COLO668 (cell line): ENCODE data around the gene TTPAL.

Experiments used
- DNase-seq: peaks from one replicate; lab custom pipeline; 2025; ENCODE audit not compliant: unreplicated experiment; lab: John Stamatoyannopoulos, UW

The TTPAL gene

DNA sequence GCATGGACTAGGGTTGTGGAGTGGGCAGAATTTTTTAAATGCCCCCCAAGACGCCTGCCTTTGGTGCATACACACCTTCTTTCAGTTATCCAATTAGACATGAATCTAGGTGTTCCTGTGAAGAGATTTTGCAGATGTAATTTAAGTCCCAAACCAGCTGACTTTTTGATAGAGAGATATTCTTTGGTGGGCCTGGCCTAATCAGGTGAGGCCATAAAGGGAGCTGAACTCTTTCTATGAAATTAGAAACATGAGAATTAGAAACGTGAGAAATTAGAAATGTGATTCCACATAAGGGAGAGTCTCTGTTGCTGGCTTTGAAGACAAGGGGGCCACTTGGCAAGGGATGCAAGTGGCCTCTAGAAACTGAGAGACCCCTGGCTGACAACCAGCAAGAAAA is 36.4 kb upstream of the TTPAL start:
- DNase-seq = no peak

DNA sequence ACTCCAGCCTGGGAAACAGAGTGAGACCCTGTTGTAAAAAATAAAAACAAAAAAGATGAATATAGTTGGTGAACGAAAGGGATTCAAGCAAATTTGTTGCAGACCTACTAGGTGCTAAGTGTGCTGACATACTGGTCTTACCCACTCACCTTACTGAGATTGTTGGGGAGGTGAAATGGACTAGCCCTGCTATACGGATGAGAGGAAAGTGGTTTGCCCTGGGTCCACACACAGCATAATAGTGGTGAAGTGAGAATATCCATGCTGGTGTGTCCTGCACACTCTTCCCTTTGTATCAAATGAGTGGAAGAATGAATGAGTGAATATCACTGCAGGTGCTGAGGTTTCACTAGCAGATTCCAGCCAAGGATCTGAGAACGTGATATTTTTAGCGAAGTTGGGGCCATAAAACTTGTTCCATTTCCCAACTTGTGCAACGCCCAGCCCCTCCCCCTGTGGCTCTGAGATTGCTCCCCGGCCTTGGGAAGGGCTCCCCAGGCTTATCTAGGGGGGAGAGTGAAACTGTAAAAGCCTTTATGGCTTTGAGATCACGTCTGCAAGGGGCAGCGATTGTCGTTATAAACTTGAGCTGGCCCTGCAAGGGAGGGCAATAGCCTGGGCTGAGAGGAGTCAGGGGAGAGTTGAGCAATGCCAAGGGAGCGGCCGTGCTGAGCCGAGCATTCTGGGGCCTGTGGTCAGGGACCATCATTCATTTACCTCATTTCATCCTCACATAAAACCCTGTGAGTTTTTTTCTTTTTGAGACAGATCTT is 33.2 kb upstream of the TTPAL start:
- DNase-seq = no peak

DNA sequence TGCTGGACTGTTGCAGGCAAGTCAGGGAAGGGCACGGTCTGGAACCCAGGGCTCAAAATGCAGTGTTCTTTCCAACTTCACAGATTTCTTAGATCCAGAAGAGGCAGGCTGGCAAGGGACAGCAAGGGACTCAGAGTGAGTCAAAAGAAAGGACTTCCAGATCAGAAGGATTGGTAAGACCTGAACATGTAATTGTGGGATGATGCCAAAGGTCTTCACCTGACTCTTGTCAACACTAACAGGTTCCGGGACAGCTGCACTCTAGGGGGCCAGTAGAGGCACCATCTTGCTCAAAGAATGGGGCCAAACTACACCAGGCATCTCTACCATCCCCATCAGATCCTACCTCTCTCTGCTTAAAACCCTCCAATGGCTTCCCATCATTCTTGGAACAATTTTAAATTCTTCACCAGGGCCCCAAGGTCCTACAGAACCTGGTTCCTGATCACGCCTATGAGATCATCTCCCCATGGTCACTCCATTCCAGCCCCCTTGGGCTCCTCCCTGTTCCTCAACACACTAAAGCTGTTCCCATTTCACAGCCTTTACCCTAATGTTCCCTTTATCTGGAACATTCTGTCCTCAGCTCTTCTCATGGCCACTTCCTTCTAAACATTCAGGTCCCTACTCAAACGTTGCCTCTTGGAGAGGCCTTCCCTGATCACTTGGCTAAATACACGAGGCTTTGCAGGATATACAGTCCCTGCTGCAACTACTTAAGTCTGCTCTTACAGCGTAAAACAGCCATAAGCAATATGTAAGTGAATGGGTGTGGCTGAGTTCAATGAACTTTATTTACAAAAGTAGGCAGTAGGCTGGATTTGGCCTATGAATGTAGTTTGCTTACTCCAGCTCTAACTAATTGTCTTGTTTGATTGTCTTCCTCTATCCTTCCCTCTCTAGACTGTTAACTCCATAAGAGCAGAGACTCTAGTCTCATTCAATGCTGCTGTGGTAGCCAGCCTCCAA is 29.6 kb upstream of the TTPAL start:
- no peak for DNase-seq

DNA sequence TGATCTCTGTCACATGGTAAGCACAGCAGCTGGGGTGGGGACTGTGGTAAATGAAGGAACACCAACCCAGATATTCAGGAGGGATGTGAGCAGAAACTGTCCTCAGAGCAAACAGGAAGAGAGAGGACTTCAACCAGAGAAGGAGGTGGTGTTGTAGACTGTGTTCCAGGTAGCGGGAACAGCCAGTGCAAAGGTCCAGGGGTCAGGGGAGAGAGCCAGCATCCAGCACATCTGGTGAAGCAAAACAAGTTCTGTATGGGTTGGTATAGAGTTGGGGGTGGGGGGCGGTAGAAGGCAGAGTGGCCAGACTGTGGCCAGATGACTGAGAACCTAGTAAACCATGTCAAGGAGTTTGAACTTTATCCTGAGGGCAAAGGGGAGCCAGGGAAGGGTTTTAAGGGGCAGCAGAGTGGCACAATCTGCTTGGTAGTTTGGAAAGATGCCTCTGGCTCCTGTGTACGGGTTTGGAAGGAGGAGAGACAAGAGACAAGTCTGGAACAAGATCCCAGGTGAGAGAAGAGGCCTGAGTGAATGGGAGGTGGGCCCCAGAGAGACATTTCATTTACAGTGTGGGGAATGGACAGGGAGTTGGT is 27.8 kb upstream of the TTPAL start:
- no peak for DNase-seq

DNA sequence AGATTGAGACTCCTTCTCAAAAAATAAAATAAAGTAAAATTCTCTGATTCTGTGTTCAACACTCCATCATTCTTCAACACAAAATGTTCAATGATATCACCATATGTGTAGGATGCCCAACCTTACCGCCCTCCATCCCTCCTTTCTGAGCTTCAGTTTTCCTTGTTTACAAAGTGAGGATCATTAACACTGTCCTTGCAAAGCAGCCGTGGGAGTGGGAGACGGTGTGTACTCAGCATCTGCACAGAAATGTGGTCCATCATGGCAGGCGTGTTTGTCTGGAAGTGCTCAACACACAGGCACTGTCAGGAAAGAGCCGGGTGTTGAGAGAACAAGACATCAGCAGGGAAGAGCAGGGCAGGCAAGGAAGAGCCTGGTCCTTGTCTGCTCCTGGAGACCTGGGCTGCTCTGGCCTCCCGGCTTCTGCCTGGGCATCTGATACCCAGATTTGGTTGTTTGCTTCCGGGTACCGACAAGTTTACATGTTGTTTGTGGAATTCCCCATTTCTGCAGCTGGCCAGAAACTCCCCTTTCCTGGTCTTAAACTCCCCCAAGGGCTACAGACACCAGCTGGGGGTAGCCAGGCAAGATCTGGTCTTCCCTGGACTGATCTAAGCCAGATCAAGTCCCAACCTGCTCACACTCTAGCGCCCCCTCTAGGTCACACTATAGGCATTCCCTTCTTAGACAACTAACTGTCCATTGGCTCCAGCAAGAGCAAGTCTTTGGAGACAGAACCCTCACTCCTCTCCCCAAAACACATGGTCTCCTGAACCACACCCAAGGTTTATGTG is 26.7 kb upstream of the TTPAL start:
- DNase-seq = peak; percentile 19

DNA sequence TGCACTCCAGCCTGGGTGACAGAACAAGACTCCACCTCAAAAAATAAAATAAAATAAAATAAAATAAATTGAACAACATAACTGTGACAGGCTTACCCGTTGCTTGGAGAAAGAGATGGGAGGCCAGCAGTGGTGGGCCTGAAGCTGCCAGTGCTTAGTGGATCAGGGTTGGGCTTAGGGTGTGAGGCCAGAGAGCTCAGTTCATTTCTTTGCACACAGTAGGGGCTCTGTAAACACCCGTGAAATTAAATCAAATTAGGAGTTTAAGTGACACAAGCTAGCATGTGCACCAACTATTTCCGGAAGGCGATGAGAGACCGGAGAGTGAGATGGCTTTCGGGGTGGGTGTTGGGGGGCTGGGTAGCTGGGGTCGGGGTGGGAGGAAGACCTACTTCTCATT is 25.8 kb upstream of the TTPAL start:
- DNase-seq = no peak

DNA sequence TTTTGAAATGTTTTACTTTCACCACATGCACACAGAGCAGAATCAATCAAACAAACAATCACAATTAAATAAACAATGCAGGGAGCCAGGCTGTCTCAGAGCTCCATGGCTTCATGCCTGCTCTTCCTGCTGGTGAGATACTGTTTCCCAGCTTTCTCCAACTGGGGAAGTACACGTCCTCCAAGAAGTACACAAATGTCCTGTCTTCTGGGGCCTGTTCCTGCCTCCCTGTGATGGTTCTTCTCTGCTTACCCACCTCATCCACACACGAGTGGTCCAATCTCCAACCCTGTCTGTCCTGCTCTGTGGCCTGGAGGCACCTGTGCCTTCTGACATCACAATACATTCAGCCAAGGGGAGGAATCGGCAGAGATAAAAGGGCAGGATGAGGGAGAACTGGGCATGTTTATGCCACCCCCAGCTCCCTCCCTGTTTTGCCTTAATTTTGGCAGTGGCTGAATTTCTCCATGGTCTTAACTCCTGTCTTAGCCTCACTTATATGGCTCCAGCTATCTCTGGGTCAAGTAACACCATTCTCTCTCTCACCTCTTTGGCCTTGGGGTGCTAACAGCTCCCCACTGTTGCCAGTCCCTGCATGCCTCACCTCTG is 25.3 kb upstream of the TTPAL start:
- DNase-seq = no peak

DNA sequence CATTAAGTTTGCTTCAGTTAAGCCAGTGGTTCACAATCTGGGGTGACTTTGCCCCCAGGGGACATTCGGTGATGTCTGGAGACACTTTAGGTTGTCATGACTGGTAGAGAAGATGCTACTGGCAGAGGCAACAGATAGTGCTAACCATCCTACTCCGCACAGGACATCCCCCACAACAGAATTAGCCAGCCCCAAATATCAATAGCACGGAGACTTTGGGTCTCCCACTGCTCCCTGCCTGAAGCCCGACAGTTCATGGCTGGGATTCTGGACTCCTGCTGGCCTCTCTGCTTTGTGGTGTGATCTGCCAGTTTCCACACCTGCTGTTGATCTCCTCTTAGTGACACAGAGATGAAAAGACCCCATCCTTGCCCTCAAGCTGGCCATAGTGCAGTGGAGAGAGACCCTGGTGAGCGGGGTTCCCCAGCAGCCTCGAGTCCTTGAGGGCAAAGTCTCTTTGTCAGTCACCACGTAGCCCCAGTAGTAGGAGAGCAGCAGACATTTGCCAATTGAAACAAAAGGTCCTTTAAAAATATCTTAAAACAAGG is 24.7 kb upstream of the TTPAL start:
- DNase-seq = no peak

DNA sequence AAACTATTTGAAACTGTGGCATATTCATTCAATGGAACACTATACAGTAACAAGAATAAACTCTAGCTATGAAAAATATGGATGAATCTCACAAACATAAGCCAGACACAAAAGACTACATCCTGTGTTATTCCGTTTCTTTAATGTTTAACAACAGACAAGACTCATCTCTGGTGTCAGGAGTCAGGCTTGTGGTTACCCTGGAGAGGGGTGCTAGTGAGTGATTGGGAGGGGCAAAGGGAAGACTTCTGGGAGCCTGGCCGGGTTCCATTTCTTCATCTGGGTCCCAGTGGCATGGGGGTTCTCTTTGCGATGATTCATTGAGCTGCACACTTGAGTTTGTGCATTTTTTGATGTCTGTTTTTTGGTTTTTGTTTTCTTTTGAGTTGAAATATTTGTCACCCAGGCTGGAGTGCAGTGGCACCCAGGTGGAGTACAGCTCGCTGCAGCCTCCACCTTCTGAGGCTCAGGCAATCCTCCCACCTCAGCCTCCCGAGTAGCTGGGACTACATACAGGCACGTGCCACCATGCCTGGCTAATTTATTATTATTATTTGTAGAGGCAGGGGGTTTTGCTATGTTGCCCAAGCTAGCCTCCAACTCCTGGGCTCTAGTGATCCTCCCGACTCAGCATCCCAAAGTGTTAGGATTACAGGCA is 21.2 kb upstream of the TTPAL start:
- DNase-seq = no peak

DNA sequence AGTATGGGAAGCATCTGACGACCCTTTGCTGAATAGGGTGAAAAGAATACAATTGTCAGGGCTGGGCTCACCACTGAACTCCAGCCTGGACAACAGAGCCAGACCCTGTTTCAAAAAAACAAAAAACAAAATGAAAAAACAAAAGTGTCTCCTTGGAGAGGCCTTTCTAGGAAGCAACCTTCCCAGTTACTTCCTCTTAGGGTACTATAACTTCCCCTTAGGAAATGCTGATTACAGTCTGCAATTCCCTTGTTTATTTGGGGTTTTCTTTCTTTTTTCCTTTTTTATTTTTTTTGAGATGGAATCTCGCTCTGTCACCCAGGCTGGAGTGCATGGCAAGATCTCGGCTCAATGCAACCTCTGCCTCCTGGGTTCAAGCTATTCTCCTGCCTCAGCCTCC is 20.5 kb upstream of the TTPAL start:
- DNase-seq = no peak

DNA sequence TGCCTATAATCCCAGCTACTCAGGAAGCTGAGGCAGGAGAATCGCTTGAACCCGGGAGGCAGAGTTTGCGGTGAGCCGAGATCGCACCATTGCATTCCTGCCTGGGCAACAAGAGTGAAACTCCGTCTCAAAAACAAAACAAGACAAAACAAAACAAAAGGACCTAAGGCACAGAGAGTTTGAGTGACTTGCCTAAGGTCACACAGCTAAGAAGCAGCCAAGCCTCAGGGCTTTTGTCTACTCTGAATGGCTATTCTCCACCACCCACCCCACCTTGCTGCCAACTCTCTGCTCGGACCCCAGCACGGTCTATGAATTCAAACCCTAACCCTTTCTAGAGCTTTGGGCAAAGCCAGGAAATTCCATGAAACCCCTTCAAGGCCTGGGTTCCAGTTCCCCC is 19.1 kb upstream of the TTPAL start:
- DNase-seq = no peak

DNA sequence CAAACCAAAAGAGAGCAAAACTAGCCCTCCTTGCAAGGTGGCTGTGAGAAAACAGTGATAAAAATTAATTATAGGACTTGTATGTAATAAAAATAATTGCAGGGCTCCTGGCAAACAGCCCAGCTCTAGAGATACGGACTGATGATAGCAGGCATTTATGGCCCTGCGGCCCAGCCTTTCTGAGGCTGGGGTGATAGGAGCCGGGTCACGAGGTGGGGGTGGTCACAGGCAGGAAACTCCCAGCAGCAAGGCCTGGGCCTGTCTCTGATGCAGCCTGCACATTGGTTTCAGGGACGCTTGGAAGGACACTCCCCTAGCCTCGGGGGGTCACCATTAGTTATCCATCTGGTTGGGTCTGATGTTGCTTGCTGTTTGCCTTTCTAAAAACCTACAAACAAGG is 18.7 kb upstream of the TTPAL start:
- no peak for DNase-seq

DNA sequence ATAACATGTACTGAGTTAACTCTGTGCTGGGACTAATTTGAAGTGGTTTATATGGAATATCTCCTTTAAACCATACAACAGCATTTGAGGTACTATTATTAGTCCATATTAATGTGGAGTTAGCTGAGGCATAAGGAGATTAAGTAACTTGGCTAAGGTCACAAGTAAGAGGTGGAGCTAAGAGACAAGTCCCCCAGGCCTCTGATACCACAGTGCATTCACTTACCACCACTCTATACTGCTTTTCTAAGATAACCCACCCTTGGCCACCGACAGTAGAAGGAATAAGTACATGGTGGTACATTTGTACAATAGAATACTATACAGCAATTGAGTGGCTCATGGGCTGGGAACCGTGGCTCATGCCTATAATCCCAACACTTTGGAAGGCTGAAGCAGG is 16.4 kb upstream of the TTPAL start:
- no peak for DNase-seq

DNA sequence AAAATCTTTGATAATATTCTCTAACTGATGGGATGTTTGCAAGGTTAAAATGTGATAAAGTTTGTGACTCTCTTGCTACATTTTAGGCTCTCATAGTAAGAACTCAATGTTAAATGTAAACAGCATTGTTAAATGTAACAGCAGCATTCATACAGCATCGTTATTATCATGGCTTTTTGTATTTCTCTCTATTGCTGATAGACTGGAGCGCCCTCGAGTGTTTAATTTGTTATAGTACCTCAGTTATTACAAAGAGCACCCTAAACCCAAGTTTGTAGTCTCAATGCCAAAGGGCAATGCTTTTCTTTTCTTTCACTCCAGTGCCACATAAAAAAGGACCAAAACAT is 14.9 kb upstream of the TTPAL start:
- DNase-seq = no peak

DNA sequence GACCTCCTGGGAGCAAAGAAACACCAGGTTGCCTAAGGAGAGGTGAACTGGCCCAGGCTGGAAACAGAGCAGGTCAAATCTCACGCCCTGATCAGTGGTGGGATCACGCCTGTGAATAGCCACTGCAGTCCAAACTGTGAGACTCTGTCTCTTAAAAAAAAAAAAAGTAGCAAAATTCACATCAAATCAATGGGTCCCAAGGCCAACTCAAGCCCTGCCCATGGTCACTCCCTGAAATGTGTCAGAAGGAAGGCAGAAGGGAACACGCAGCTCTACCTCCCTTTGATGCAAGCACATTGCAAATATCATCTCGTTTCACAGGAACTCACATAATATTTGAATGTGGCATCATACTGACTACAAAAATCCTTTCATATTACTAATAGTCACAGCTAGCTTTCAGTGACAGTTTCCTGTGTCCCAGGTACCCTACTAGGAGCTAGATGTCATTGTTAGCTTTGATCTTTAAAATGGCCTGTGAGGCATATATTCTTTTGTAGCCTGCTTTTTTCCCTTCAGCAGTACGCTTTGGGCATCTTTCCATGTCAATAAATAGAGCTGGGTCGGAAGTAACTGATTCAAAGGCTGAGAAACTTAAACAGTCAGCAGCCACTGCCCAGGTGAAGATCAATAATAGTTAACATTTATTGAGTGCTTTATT is 14.4 kb upstream of the TTPAL start:
- DNase-seq = no peak

DNA sequence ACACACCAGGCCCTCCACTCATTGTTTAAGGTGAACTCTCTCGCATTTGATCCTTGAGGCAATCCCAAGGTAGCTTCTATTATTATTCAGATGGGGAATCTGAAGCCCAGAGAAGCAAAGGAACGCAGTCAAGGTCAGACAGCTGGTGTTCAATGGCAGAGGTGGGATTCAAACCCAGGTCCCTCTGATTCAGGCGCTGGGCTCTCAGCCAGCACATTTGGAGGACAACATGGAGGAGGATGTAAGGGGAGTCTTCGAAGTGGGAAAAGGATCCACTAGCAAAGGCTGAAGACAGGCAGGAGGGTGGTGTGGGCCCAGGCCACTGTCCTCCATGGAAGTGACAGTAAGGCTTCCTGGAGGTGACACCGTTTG is 13.9 kb upstream of the TTPAL start:
- DNase-seq = no peak

DNA sequence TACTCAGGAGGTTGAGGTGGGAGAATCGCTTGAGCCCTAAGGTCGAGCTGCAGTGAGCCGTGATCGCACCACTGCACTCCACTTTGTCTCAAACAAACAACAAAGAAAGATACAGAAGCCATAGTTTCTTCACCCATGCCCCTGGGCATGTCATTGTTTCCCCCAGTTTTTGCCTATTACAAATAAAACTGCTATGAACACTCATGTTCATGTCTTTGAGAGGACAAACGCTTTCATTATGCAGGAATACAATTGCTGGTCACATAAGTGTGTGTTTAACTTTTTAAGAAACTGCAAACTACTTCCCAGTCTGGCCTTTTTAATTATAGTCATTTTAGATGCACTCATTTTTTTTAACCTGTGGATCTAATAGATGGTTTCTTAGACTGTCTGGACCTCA is 12.2 kb upstream of the TTPAL start:
- DNase-seq = no peak

DNA sequence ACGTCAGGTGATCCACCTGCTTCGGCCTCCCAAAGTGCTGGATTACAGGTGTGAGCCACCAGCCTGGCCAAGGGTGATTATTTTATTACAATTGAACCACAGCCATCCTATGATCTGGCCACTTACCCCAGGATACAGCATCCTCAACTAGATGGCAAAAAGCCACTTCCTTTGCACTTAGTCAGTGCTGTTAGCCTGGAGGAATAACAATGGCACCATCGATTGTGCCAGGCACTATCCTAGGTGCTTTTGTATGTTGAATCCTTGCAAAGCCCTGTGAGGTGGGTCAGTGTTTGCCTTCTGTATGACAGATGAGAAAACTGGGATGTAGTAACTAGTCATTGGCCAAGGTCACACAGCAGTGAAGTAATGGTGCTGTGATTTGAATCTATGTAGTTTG is 11.2 kb upstream of the TTPAL start:
- DNase-seq = no peak

DNA sequence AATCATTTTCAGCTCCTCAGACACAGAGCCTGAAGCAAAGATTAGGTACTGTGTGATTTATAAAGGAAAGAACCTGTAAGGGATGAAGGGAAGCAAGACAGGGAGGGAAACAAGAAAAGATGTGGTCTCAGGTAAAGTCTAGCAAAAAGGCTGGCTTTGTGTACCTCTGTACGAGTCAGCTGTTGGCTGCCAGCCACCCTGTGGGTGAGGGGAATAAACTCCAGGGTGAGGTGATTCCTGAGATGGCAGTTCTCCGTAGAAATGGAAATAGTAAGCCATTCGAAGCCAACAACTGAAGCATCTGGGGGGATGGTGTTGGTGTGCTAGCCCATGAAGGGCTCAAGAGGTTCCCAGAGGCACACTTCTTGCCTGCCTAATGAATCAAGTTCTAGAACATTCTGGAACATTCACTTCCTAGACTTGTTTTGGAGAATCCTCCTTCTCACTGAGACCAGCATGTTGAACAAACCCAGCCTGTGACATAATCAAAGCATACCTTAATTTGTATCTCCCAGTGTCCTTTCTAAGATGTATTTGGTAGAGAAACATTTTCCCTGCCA is 10.6 kb upstream of the TTPAL start:
- DNase-seq = no peak
